K562 (cell line): ENCODE measurements around the gene EDEM1. TPM values are rescaled to one million over a fixed set of nuclear protein-coding genes. Genes with fewer than 3 reads are reported as not detected.

Experiments
- CUX1 ChIP-seq: fragments of 200-800 bp; sonication (Bioruptor generic); IDR thresholded peaks from 2 replicates; pipeline ENCODE4 v1.6.1; 2016; ENCODE audit warnings: missing genetic modification characterization, missing compliant biosample characterization
- MBD2 ChIP-seq: sonication (generic); IDR thresholded peaks from 2 replicates; pipeline ENCODE4 v1.6.1; 2016; ENCODE audit warnings: low read depth, borderline replicate concordance
- MEF2D ChIP-seq: conservative IDR thresholded peaks from 2 replicates; pipeline ENCODE4 v1.6.1; 2016; ENCODE audit warnings: low read depth, missing genetic modification characterization, missing compliant biosample characterization
- MTA1 ChIP-seq: fragments of 450-650 bp; IDR thresholded peaks from 2 replicates; pipeline ENCODE4 v1.6.1; 2017; ENCODE audit warnings: borderline replicate concordance
- NUFIP1 ChIP-seq: fragments of 450-650 bp; IDR thresholded peaks from 2 replicates; pipeline ENCODE4 v1.6.1; 2018; ENCODE audit not compliant: partially characterized antibody
- RBM15 ChIP-seq: fragments of 200-400 bp; formaldehyde crosslinking; IDR thresholded peaks from 2 replicates; pipeline ENCODE4 v1.6.1; 2018; ENCODE audit warnings: mild to moderate bottlenecking, low read length, moderate library complexity; ENCODE audit not compliant: insufficient read depth
- RREB1 ChIP-seq: fragments of 250-450 bp; sonication (Bioruptor Pico); IDR thresholded peaks from 2 replicates; pipeline ENCODE4 v1.4.0; 2020
- SMAD1 ChIP-seq: fragments of 150-350 bp; IDR thresholded peaks from 2 replicates; pipeline ENCODE4 v1.6.1; 2014; ENCODE audit warnings: low read length, low read depth; ENCODE audit not compliant: partially characterized antibody
- ZFP36 ChIP-seq: fragments of 150-350 bp; IDR thresholded peaks from 2 replicates; pipeline ENCODE4 v1.6.1; 2018; ENCODE audit warnings: low read length, low read depth; ENCODE audit not compliant: partially characterized antibody
- ZNF165 ChIP-seq: fragments of 250-450 bp; sonication (Bioruptor Pico); IDR thresholded peaks from 2 replicates; pipeline ENCODE4 v1.4.0; 2020; ENCODE audit warnings: borderline replicate concordance
- ZNF609 ChIP-seq: sonication (generic); formaldehyde crosslinking; IDR thresholded peaks from 2 replicates; pipeline ENCODE4 v1.8.1; 2023; ENCODE audit warnings: missing genetic modification reagents, mild to moderate bottlenecking, borderline replicate concordance
- polyA plus RNA-seq, 8 experiments: library from polyadenylated mRNA; depleted of rRNA in 4 of 8; stranded (reverse) in 5 of 8; unstranded in 3 of 8; fragments of >200 nt; fragmentation: Nextera tagmentation in 2 of 8; fragmentation: Illumina TruSeq in 1 of 8; extraction: Ambion mirVana in 2 of 8; extraction: Trizol in 1 of 8; gene quantifications; 2 replicates each; pipeline versions ENCODE4 v1.2.1 to v1.2.3, GENCODE V29; 2011 to 2014; ENCODE audit warnings: inconsistent platforms in 1 of 8, missing spikeins in 1 of 8
- total RNA-seq, 7 experiments: library from RNA; depleted of rRNA in 6 of 7; stranded (reverse); fragments of >200 nt in 6 of 7; fragmentation: Illumina TruSeq in 2 of 7; extraction: Trizol in 2 of 7; gene quantifications; 2 replicates each; pipeline versions ENCODE4 v1.2.1 to v1.2.3, GENCODE V29; 2011 to 2021; ENCODE audit warnings: low replicate concordance in 1 of 7

The EDEM1 gene
- total and polyA plus RNA-seq, 9 of the 15 experiments (the other 6 are each of a cell fraction or from before 2014, with no cell fraction given), result 6.2 to 36.7 (median 14.3) TPM

- no peak for TF ChIP-seq RREB1 (CRISPR knock-in tag)
- TF ChIP-seq SMAD1, result peak; percentile 89
- no peak for TF ChIP-seq MBD2
- TF ChIP-seq ZNF165 (CRISPR knock-in tag), result no peak
- no peak for TF ChIP-seq ZFP36
- no peak for TF ChIP-seq CUX1 (CRISPR knock-in tag)
- no peak for TF ChIP-seq MEF2D (tag)
- no peak for TF ChIP-seq ZNF609
- 0 out of 2 replicates have a peak, but pooled peaks have one; percentile 55 for TF ChIP-seq RBM15
- peak; percentile 75; the same call in 1 of the 2 replicates for TF ChIP-seq MTA1
- TF ChIP-seq NUFIP1, result no peak
Measured at GRCh38 chr3:5187156-5187919, at the start of gene EDEM1 (continued).
